WTC11 (cell line): ENCODE measurements around the gene CLMN. TPM values are rescaled to one million over a fixed set of nuclear protein-coding genes. Genes with fewer than 3 reads are reported as not detected.

Experiments used
- ATAC-seq: fragments of 200-7000 bp; cut with Tn5 transposase; 2 replicates; pipeline ENCODE4 v1.10.0; 2021; ENCODE audit warnings: mild to moderate bottlenecking, moderate library complexity
- CTCF ChIA-PET: fragments of 300-600 bp; sonication (Branson Sonifier 250); formaldehyde crosslinking; loops from one replicate; lab custom pipeline; 2021; ENCODE audit warnings: antibody characterized with exemption; lab: Charles Lee
- POLR2A ChIA-PET: fragments of 350-600 bp; sonication (Branson Sonifier 250); formaldehyde crosslinking; loops from one replicate; lab custom pipeline; 2021; ENCODE audit warnings: antibody characterized with exemption; lab: Charles Lee
- DNase-seq: peaks from one replicate; pipeline ENCODE4 v3.0.0; 2021; ENCODE audit warnings: low spot score
- H3K27ac Mint-ChIP-seq: 2 replicates; pipeline ENCODE4 v1.8.0; 2021; ENCODE audit warnings: mixed read lengths
- H3K27me3 Mint-ChIP-seq: 2 replicates; pipeline ENCODE4 v1.8.0; 2021; ENCODE audit warnings: low read depth, mild to moderate bottlenecking, moderate library complexity, mixed read lengths
- H3K36me3 Mint-ChIP-seq: 2 replicates; pipeline ENCODE4 v1.8.0; 2021; ENCODE audit warnings: mixed read lengths
- H3K4me1 Mint-ChIP-seq: 2 replicates; pipeline ENCODE4 v1.8.0; 2022; ENCODE audit warnings: mixed read lengths
- H3K4me3 Mint-ChIP-seq: 2 replicates; pipeline ENCODE4 v1.8.0; 2021; ENCODE audit warnings: mild to moderate bottlenecking, moderate library complexity, mixed read lengths
- H3K9me3 Mint-ChIP-seq: 2 replicates; pipeline ENCODE4 v1.8.0; 2021; ENCODE audit warnings: mixed read lengths
- CREB1 ChIP-seq: sonication (generic); formaldehyde crosslinking; IDR thresholded peaks from 2 replicates; pipeline ENCODE4 v1.8.0; 2023; ENCODE audit warnings: mild to moderate bottlenecking, missing genetic modification reagents
- FOXJ3 ChIP-seq: sonication (generic); formaldehyde crosslinking; IDR thresholded peaks from 2 replicates; pipeline ENCODE4 v1.9.0; 2021; ENCODE audit warnings: missing genetic modification reagents, mild to moderate bottlenecking, borderline replicate concordance
- IRF1 ChIP-seq: sonication (generic); formaldehyde crosslinking; IDR thresholded peaks from 2 replicates; pipeline ENCODE4 v1.8.0; 2023; ENCODE audit warnings: missing genetic modification reagents
- JAZF1 ChIP-seq: fragments of 250-450 bp; sonication (Bioruptor Pico); IDR thresholded peaks from 2 replicates; pipeline ENCODE4 v1.9.0; 2021; ENCODE audit warnings: moderate library complexity, mild to moderate bottlenecking, inconsistent platforms
- NFATC4 ChIP-seq: fragments of 250-450 bp; sonication (Bioruptor Pico); IDR thresholded peaks from 2 replicates; pipeline ENCODE4 v1.9.0; 2021; ENCODE audit warnings: mild to moderate bottlenecking
- NR3C1 ChIP-seq: sonication (generic); formaldehyde crosslinking; conservative IDR thresholded peaks from 2 replicates; pipeline ENCODE4 v1.8.1; 2023; ENCODE audit warnings: low read depth, mild to moderate bottlenecking, missing genetic modification reagents
- PRRX2 ChIP-seq: fragments of 250-450 bp; sonication (Bioruptor Pico); IDR thresholded peaks from 2 replicates; pipeline ENCODE4 v1.8.0; 2021; ENCODE audit warnings: mild to moderate bottlenecking
- SOX15 ChIP-seq: fragments of 250-450 bp; sonication (Bioruptor Pico); IDR thresholded peaks from 2 replicates; pipeline ENCODE4 v1.9.0; 2021; ENCODE audit warnings: mild to moderate bottlenecking
- STAT6 ChIP-seq: sonication (generic); formaldehyde crosslinking; conservative IDR thresholded peaks from 2 replicates; pipeline ENCODE4 v1.8.1; 2023; ENCODE audit warnings: mild to moderate bottlenecking, low read depth, missing genetic modification reagents, moderate library complexity
- TP53 ChIP-seq: sonication (generic); formaldehyde crosslinking; IDR thresholded peaks from 2 replicates; pipeline ENCODE4 v1.8.1; 2023; ENCODE audit warnings: mild to moderate bottlenecking, missing genetic modification reagents
- ZBTB21 ChIP-seq: sonication (generic); formaldehyde crosslinking; IDR thresholded peaks from 2 replicates; pipeline ENCODE4 v1.8.1; 2023; ENCODE audit warnings: mild to moderate bottlenecking, missing genetic modification reagents, borderline replicate concordance
- total RNA-seq: library from RNA; stranded (reverse); gene quantifications from 3 replicates; pipeline ENCODE4 v1.2.3, GENCODE V29; 2021
- TF ChIP-seq, protein P1 (sequence below): sonication (generic); formaldehyde crosslinking; IDR thresholded peaks from 2 replicates; pipeline ENCODE4 v1.8.0; 2022; ENCODE audit warnings: mild to moderate bottlenecking, missing genetic modification reagents
- TF ChIP-seq, protein P2 (sequence below): fragments of 250-450 bp; sonication (Bioruptor Pico); IDR thresholded peaks from 2 replicates; pipeline ENCODE4 v1.9.0; 2021; ENCODE audit warnings: mild to moderate bottlenecking, borderline replicate concordance
- TF ChIP-seq, protein P3 (sequence below): sonication (generic); formaldehyde crosslinking; IDR thresholded peaks from 2 replicates; pipeline ENCODE4 v1.8.0; 2022; ENCODE audit warnings: missing genetic modification reagents
- TF ChIP-seq, protein P4 (sequence below): sonication (generic); formaldehyde crosslinking; IDR thresholded peaks from 2 replicates; pipeline ENCODE4 v1.8.1; 2022; ENCODE audit warnings: low read depth, mild to moderate bottlenecking, moderate library complexity, missing genetic modification reagents, borderline replicate concordance
- TF ChIP-seq, protein P5 (sequence below): sonication (generic); formaldehyde crosslinking; IDR thresholded peaks from 2 replicates; pipeline ENCODE4 v1.8.1; 2022; ENCODE audit warnings: low read depth, missing genetic modification reagents, borderline replicate concordance

Gene CLMN
- total RNA-seq, 1 experiment from 2014 or later = 12.2 TPM

- H3K9me3 Mint-ChIP-seq = no peaks in the 10 kb centered on the region
- no peak for ATAC-seq
- H3K36me3 Mint-ChIP-seq = no peaks in the 10 kb centered on the region
- ChIA-PET CTCF (no interaction called here), POLR2A (no interaction called here)
- H3K27ac Mint-ChIP-seq = no peak overlapping the region
- peaks cover 38% of the 10 kb centered on the region for H3K27me3 Mint-ChIP-seq
- peaks cover 67% of the 10 kb centered on the region for H3K4me1 Mint-ChIP-seq
- H3K4me3 Mint-ChIP-seq = no peak overlapping the region
- TF ChIP-seq CREB1 (CRISPR knock-in tag) (no peak), SOX15 (no peak), PRRX2 (no peak), FOXJ3 (CRISPR knock-in tag) (no peak), IRF1 (CRISPR knock-in tag) (no peak), STAT6 (CRISPR knock-in tag) (no peak), JAZF1 (no peak), NFATC4 (CRISPR knock-in tag) (no peak), TP53 (CRISPR knock-in tag) (no peak), NR3C1 (CRISPR knock-in tag) (no peak), ZBTB21 (no peak)
- TF ChIP-seq, protein P1, sequence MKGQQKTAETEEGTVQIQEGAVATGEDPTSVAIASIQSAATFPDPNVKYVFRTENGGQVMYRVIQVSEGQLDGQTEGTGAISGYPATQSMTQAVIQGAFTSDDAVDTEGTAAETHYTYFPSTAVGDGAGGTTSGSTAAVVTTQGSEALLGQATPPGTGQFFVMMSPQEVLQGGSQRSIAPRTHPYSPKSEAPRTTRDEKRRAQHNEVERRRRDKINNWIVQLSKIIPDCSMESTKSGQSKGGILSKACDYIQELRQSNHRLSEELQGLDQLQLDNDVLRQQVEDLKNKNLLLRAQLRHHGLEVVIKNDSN (CRISPR knock-in tag) = no peak
- TF ChIP-seq, protein P2, sequence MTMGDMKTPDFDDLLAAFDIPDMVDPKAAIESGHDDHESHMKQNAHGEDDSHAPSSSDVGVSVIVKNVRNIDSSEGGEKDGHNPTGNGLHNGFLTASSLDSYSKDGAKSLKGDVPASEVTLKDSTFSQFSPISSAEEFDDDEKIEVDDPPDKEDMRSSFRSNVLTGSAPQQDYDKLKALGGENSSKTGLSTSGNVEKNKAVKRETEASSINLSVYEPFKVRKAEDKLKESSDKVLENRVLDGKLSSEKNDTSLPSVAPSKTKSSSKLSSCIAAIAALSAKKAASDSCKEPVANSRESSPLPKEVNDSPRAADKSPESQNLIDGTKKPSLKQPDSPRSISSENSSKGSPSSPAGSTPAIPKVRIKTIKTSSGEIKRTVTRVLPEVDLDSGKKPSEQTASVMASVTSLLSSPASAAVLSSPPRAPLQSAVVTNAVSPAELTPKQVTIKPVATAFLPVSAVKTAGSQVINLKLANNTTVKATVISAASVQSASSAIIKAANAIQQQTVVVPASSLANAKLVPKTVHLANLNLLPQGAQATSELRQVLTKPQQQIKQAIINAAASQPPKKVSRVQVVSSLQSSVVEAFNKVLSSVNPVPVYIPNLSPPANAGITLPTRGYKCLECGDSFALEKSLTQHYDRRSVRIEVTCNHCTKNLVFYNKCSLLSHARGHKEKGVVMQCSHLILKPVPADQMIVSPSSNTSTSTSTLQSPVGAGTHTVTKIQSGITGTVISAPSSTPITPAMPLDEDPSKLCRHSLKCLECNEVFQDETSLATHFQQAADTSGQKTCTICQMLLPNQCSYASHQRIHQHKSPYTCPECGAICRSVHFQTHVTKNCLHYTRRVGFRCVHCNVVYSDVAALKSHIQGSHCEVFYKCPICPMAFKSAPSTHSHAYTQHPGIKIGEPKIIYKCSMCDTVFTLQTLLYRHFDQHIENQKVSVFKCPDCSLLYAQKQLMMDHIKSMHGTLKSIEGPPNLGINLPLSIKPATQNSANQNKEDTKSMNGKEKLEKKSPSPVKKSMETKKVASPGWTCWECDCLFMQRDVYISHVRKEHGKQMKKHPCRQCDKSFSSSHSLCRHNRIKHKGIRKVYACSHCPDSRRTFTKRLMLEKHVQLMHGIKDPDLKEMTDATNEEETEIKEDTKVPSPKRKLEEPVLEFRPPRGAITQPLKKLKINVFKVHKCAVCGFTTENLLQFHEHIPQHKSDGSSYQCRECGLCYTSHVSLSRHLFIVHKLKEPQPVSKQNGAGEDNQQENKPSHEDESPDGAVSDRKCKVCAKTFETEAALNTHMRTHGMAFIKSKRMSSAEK (CRISPR knock-in tag) = no peak
- TF ChIP-seq, protein P3, sequence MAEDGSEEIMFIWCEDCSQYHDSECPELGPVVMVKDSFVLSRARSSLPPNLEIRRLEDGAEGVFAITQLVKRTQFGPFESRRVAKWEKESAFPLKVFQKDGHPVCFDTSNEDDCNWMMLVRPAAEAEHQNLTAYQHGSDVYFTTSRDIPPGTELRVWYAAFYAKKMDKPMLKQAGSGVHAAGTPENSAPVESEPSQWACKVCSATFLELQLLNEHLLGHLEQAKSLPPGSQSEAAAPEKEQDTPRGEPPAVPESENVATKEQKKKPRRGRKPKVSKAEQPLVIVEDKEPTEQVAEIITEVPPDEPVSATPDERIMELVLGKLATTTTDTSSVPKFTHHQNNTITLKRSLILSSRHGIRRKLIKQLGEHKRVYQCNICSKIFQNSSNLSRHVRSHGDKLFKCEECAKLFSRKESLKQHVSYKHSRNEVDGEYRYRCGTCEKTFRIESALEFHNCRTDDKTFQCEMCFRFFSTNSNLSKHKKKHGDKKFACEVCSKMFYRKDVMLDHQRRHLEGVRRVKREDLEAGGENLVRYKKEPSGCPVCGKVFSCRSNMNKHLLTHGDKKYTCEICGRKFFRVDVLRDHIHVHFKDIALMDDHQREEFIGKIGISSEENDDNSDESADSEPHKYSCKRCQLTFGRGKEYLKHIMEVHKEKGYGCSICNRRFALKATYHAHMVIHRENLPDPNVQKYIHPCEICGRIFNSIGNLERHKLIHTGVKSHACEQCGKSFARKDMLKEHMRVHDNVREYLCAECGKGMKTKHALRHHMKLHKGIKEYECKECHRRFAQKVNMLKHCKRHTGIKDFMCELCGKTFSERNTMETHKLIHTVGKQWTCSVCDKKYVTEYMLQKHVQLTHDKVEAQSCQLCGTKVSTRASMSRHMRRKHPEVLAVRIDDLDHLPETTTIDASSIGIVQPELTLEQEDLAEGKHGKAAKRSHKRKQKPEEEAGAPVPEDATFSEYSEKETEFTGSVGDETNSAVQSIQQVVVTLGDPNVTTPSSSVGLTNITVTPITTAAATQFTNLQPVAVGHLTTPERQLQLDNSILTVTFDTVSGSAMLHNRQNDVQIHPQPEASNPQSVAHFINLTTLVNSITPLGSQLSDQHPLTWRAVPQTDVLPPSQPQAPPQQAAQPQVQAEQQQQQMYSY (CRISPR knock-in tag) = no peak
- TF ChIP-seq, protein P4, sequence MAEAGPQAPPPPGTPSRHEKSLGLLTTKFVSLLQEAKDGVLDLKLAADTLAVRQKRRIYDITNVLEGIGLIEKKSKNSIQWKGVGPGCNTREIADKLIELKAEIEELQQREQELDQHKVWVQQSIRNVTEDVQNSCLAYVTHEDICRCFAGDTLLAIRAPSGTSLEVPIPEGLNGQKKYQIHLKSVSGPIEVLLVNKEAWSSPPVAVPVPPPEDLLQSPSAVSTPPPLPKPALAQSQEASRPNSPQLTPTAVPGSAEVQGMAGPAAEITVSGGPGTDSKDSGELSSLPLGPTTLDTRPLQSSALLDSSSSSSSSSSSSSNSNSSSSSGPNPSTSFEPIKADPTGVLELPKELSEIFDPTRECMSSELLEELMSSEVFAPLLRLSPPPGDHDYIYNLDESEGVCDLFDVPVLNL (CRISPR knock-in tag) = no peak
- TF ChIP-seq, protein P5, sequence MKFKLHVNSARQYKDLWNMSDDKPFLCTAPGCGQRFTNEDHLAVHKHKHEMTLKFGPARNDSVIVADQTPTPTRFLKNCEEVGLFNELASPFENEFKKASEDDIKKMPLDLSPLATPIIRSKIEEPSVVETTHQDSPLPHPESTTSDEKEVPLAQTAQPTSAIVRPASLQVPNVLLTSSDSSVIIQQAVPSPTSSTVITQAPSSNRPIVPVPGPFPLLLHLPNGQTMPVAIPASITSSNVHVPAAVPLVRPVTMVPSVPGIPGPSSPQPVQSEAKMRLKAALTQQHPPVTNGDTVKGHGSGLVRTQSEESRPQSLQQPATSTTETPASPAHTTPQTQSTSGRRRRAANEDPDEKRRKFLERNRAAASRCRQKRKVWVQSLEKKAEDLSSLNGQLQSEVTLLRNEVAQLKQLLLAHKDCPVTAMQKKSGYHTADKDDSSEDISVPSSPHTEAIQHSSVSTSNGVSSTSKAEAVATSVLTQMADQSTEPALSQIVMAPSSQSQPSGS (CRISPR knock-in tag) = no peak
- DNase-seq = no peak
Observed at GRCh38 chr14:95222870-95223398, 96.8 kb downstream of the CLMN start.
